Astrocyte (in vitro differentiated cells and primary cell): ENCODE results near the gene RBMY1F. TPM values are rescaled to one million over a fixed set of nuclear protein-coding genes. Genes with fewer than 3 reads are reported as not detected.

Experiments
- total RNA-seq: library from RNA; stranded (reverse); gene quantifications from 2 replicates; pipeline ENCODE4 v1.2.1, GENCODE V29; 2021

The RBMY1F gene
- total RNA-seq, 1 donor from 2014 or later, result not detected

Other genes with a start within 250 kb of the RBMY1F start
- gene RBMY1J, start 220.5 kb upstream of the RBMY1F start, total RNA-seq, result not detected in 2 replicates